HepG2 (cell line): Measurements from ENCODE around the gene IGLON5. TPM values are rescaled to one million over a fixed set of nuclear protein-coding genes. Genes with fewer than 3 reads are reported as not detected.

Experiments
- ATAC-seq: fragments of 200-7000 bp; cut with Tn5 transposase; 3 replicates; pipeline ENCODE4 v1.9.1; 2020; ENCODE audit warnings: mild to moderate bottlenecking, moderate library complexity
- BruUV-seq: library from RNA; stranded (reverse); fragments of 400-500 nt; replicated peaks from 2 replicates; lab custom pipeline; 2021; lab: Mats Ljungman, UMichigan
- CTCF ChIA-PET: fragments of 300-600 bp; formaldehyde crosslinking; extraction: SDS; loops from one replicate; lab custom pipeline; 2021; ENCODE audit warnings: low total read pairs, inconsistent platforms, low intra/inter-chr PET ratio; lab: Yijun Ruan, JAX
- POLR2A ChIA-PET: fragments of 350-600 bp; sonication (Branson Sonifier 250); formaldehyde crosslinking; loops from one replicate; lab custom pipeline; 2020; ENCODE audit warnings: antibody characterized with exemption, inconsistent platforms; lab: Yijun Ruan, JAX
- DNase-seq: peaks from one replicate; pipeline ENCODE4 v3.0.0-alpha.2; 2015; ENCODE audit warnings: low spot score
- FAIRE-seq: peaks from 3 replicates; lab custom pipeline; 2011; peaks lifted over from hg19 to GRCh38; lab: Jason Lieb, UNC
- H2AFZ ChIP-seq: one replicate; pipeline ENCODE4 v1.6.1; 2011; ENCODE audit warnings: low read length, inconsistent platforms
- H3K27ac ChIP-seq: fragments of 300-600 bp; 3 replicates; pipeline ENCODE4 v1.8.0; 2011; ENCODE audit warnings: mixed run types, mild to moderate bottlenecking, mixed read lengths, low read length, inconsistent platforms; ENCODE audit not compliant: insufficient read depth; ENCODE audit errors: extremely low read length
- H3K27me3 ChIP-seq, 2 experiments: fragments of 200-600 bp in 1 of 2; 2 replicates in 1 of 2; 3 replicates in 1 of 2; pipeline versions ENCODE4 v1.6.0 to v1.8.0; 2011; ENCODE audit warnings: low read length in 2 of 2, mild to moderate bottlenecking in 2 of 2, moderate library complexity in 2 of 2, inconsistent platforms in 1 of 2; ENCODE audit not compliant: insufficient read depth in 2 of 2, control insufficient read depth in 1 of 2
- H3K36me3 ChIP-seq, 2 experiments: fragments of 200-600 bp in 1 of 2; replicated peaks in 1 of 2; 2 replicates in 1 of 2; 3 replicates in 1 of 2; pipeline versions ENCODE4 v1.5.1 to v1.8.0; 2011; ENCODE audit warnings: low read length in 2 of 2, inconsistent platforms in 1 of 2; ENCODE audit not compliant: insufficient read depth in 2 of 2, control insufficient read depth in 1 of 2
- H3K4me1 ChIP-seq: 2 replicates; pipeline ENCODE4 v1.5.1; 2012; ENCODE audit warnings: low read length, inconsistent platforms; ENCODE audit not compliant: insufficient read depth
- H3K4me2 ChIP-seq: 2 replicates; pipeline ENCODE4 v1.6.0; 2011; ENCODE audit warnings: low read depth, low read length, inconsistent platforms
- H3K4me3 ChIP-seq, 3 experiments: fragments of 200-600 bp in 1 of 3; sonication (generic), shearing (Covaris generic) in 1 of 3; replicated peaks in 1 of 3; 2 replicates each; pipeline ENCODE4 v1.5.1; 2011 to 2016; ENCODE audit warnings: low read length in 3 of 3, inconsistent platforms in 2 of 3, low read depth in 2 of 3, mild to moderate bottlenecking in 2 of 3, control low read depth in 1 of 3, mixed read lengths in 1 of 3; ENCODE audit not compliant: insufficient read depth in 1 of 3
- H3K79me2 ChIP-seq: one replicate; pipeline ENCODE4 v1.6.1; 2011; ENCODE audit warnings: low read length, inconsistent platforms; ENCODE audit not compliant: insufficient read depth
- H3K9ac ChIP-seq: 2 replicates; pipeline ENCODE4 v1.6.0; 2011; ENCODE audit warnings: mild to moderate bottlenecking, low read depth, low read length, inconsistent platforms; ENCODE audit not compliant: insufficient read depth
- H3K9me3 ChIP-seq: 2 replicates; pipeline ENCODE4 v1.5.1; 2012; ENCODE audit warnings: mild to moderate bottlenecking, low read length
- H4K20me1 ChIP-seq: 2 replicates; pipeline ENCODE4 v1.6.0; 2011; ENCODE audit warnings: inconsistent platforms, mild to moderate bottlenecking, low read length, moderate library complexity; ENCODE audit not compliant: insufficient read depth
- HMG20A ChIP-seq: IDR thresholded peaks from 2 replicates; pipeline ENCODE4 v1.6.1; 2016; ENCODE audit warnings: borderline replicate concordance
- HMGXB3 ChIP-seq: sonication (generic); formaldehyde crosslinking; IDR thresholded peaks from 2 replicates; pipeline ENCODE4 v1.4.0; 2020; ENCODE audit warnings: missing genetic modification reagents, borderline replicate concordance
- KLF11 ChIP-seq: IDR thresholded peaks from 2 replicates; pipeline ENCODE4 v1.6.1; 2016; ENCODE audit warnings: missing compliant biosample characterization
- NFKB2 ChIP-seq: sonication (generic); formaldehyde crosslinking; IDR thresholded peaks from 2 replicates; pipeline ENCODE4 v1.4.0; 2020; ENCODE audit warnings: missing genetic modification reagents, borderline replicate concordance
- POLR2A ChIP-seq, 2 experiments: IDR thresholded peaks; 2 replicates each; pipeline ENCODE4 v1.6.1; 2011; ENCODE audit warnings: low read depth in 2 of 2, low read length in 2 of 2, mild to moderate bottlenecking in 1 of 2, moderate library complexity in 1 of 2; ENCODE audit not compliant: insufficient read depth in 1 of 2
- ZNF121 ChIP-seq: sonication (generic); formaldehyde crosslinking; IDR thresholded peaks from 2 replicates; pipeline ENCODE4 v1.5.0; 2020; ENCODE audit warnings: mild to moderate bottlenecking, missing genetic modification reagents
- ZNF614 ChIP-seq: IDR thresholded peaks from 2 replicates; pipeline ENCODE4 v1.6.1; 2018; ENCODE audit warnings: missing biosample characterization, missing genetic modification reagents, inconsistent platforms, borderline replicate concordance
- WGBS: methylation state at CpG from one replicate; pipeline ENCODE4 v1.1.6; 2017; ENCODE audit warnings: low lambda C conversion rate; 5-methylcytosine and 5-hydroxymethylcytosine counted together
- in situ Hi-C: cut with HindIII; loops from 2 replicates; pipeline ENCODE4 v1.10.0; 2017; ENCODE audit warnings: low pct_unique_long_range_greater_than_20kb; ENCODE audit not compliant: extremely low pct_ligation_motif_present
- intact Hi-C: fragments of 100-400 bp; cut with micrococcal nuclease; formaldehyde crosslinking; loops from one replicate; pipeline ENCODE4 v1.10.0; 2022; ENCODE audit not compliant: unreplicated experiment
- polyA plus RNA-seq, 8 experiments: library from polyadenylated mRNA; depleted of rRNA in 3 of 8; stranded (reverse) in 7 of 8; unstranded in 1 of 8; fragments of >200 nt; fragmentation: Illumina TruSeq in 4 of 8; extraction: Trizol in 4 of 8; gene quantifications; 2 replicates each; pipeline versions ENCODE4 v1.2.1 to v1.2.3, GENCODE V29; 2011 to 2016; ENCODE audit warnings: low read depth in 4 of 8, missing spikeins in 1 of 8, mixed read lengths in 1 of 8; ENCODE audit not compliant: insufficient read depth in 1 of 8
- total RNA-seq, 5 experiments: library from RNA; depleted of rRNA; stranded (reverse); fragments of >200 nt; fragmentation: Illumina TruSeq; extraction: Trizol; gene quantifications; 2 replicates each; pipeline ENCODE4 v1.2.3, GENCODE V29; 2016; ENCODE audit warnings: low read depth in 1 of 5

The IGLON5 gene
- total and polyA plus RNA-seq, 2 of the 13 experiments (the other 11 are each of a cell fraction or from before 2014, with no cell fraction given) = 0.04 to 5.7 TPM

GRCh38 chr19:51368366-51369282 lies 57.2 kb downstream of the IGLON5 start, which contains the start of gene CLDND2 (continued):
- TF ChIP-seq HMG20A (CRISPR knock-in tag) (no peak), ZNF614 (CRISPR knock-in tag) (no peak), HMGXB3 (CRISPR knock-in tag) (no peak), NFKB2 (CRISPR knock-in tag) (0 out of 2 replicates have a peak, but pooled peaks have one; percentile 16), KLF11 (CRISPR knock-in tag) (no peak)

- Histone ChIP-seq H3K4me2 (no peak overlapping the region), H3K36me3 (no peaks in the 10 kb centered on the region), H3K79me2 (peaks cover 19% of the 10 kb centered on the region), H3K4me3 (no peak overlapping the region), H3K27ac (no peak overlapping the region), H2AFZ (no peak overlapping the region), H3K9ac (no peak overlapping the region), H3K27me3 (peaks cover 0 to 18% of the 10 kb centered on the region in 2 experiments; a peak in 2 of 5 replicates), H4K20me1 (no peaks in the 10 kb centered on the region), H3K4me1 (peaks cover 32% of the 10 kb centered on the region), H3K9me3 (no peaks in the 10 kb centered on the region)
- BruUV-seq = no TSS peak
- in situ Hi-C loops (no loop called here), intact Hi-C loops (no loop called here)
- CTCF ChIA-PET = no interaction called here
- POLR2A ChIA-PET = interaction anchor here (1.0 to 5.3 kb wide), 4 partner anchors 19 to 29 kb away, joined by 3 to 27 read pairs (median 8); partner anchors contain the start of gene VSIG10L
- no peak for DNase-seq
- 70% methylated on average over 4 of the region's 4 CpGs for WGBS
- ATAC-seq = no peak
- no peak for FAIRE-seq
- 0 out of 4 replicates have a peak, but pooled peaks of 1 of the 2 experiments have one; percentile 9 for TF ChIP-seq POLR2A (IDR thresholded peaks at IDR 0.05; ENCODE audit: insufficient read depth in 1 of 2, low read depth in 2 of 2, low read length in 2 of 2)
- no peak for TF ChIP-seq ZNF121 (CRISPR knock-in tag)
These were observed 58.8 kb downstream of the IGLON5 start for GRCh38 chr19:51370230-51370629.
